Measurements from ENCODE around the gene DAPL1. TPM values are rescaled to one million over a fixed set of nuclear protein-coding genes. Genes with fewer than 3 reads are reported as not detected.

DAPL1 gene
- total RNA-seq, 1 donor from 2014 or later = not detected

- Mint-ChIP-seq H3K27ac (ENCODE audit: unreplicated experiment) (no peak overlapping the region), H3K9me3 (no peaks in the 10 kb centered on the region), H3K4me3 (no peak overlapping the region), H3K27me3 (ENCODE audit: low read depth) (no peaks in the 10 kb centered on the region), H3K36me3 (ENCODE audit: low read depth) (no peaks in the 10 kb centered on the region), H3K4me1 (no peaks in the 10 kb centered on the region)
- no peak for DNase-seq (ENCODE audit: low read depth, low spot score)
- no peak for TF ChIP-seq CTCF (conservative IDR thresholded peaks at IDR 0.05)
Measured at GRCh38 chr2:158760887-158761286, 34.2 kb upstream of the DAPL1 start.

- Mint-ChIP-seq H3K4me3 (no peak overlapping the region), H3K27ac (ENCODE audit: unreplicated experiment) (no peak overlapping the region)
Measured at GRCh38 chr2:158761621-158762020, 33.5 kb upstream of the DAPL1 start.

GRCh38 chr2:158762336-158762735 lies 32.8 kb upstream of the DAPL1 start:
- H3K4me1 Mint-ChIP-seq = no peaks in the 10 kb centered on the region
- H3K36me3 Mint-ChIP-seq (ENCODE audit: low read depth) = no peaks in the 10 kb centered on the region
- H3K4me3 Mint-ChIP-seq = no peak overlapping the region
- TF ChIP-seq CTCF (conservative IDR thresholded peaks at IDR 0.05) = no peak
- H3K27me3 Mint-ChIP-seq (ENCODE audit: low read depth) = no peaks in the 10 kb centered on the region
- no peak for DNase-seq (ENCODE audit: low read depth, low spot score)
- H3K9me3 Mint-ChIP-seq = peaks cover 1% of the 10 kb centered on the region
- H3K27ac Mint-ChIP-seq (ENCODE audit: unreplicated experiment) = no peak overlapping the region

More at GRCh38 chr2:158761621-158762020, 33.5 kb upstream of the DAPL1 start:
- Mint-ChIP-seq H3K36me3 (ENCODE audit: low read depth) (no peaks in the 10 kb centered on the region), H3K27me3 (ENCODE audit: low read depth) (no peaks in the 10 kb centered on the region), H3K4me1 (no peaks in the 10 kb centered on the region), H3K9me3 (no peaks in the 10 kb centered on the region)
- no peak for DNase-seq (ENCODE audit: low read depth, low spot score)
- no peak for TF ChIP-seq CTCF (conservative IDR thresholded peaks at IDR 0.05)

- Mint-ChIP-seq H3K27me3 (ENCODE audit: low read depth) (no peaks in the 10 kb centered on the region), H3K4me1 (no peaks in the 10 kb centered on the region), H3K4me3 (no peak overlapping the region), H3K27ac (ENCODE audit: unreplicated experiment) (no peak overlapping the region), H3K9me3 (peaks cover 4% of the 10 kb centered on the region), H3K36me3 (ENCODE audit: low read depth) (no peaks in the 10 kb centered on the region)
- no peak for TF ChIP-seq CTCF (conservative IDR thresholded peaks at IDR 0.05)
- no peak for DNase-seq (ENCODE audit: low read depth, low spot score)
Measured at GRCh38 chr2:158766524-158766923, 28.6 kb upstream of the DAPL1 start.

GRCh38 chr2:158772306-158773078 lies 22.6 kb upstream of the DAPL1 start:
- Mint-ChIP-seq H3K27ac (ENCODE audit: unreplicated experiment) (no peak overlapping the region), H3K27me3 (ENCODE audit: low read depth) (no peaks in the 10 kb centered on the region), H3K36me3 (ENCODE audit: low read depth) (no peaks in the 10 kb centered on the region), H3K4me1 (peaks cover 3% of the 10 kb centered on the region), H3K9me3 (peaks cover under 1% of the 10 kb centered on the region), H3K4me3 (no peak overlapping the region)
- TF ChIP-seq CTCF (conservative IDR thresholded peaks at IDR 0.05) = no peak
- DNase-seq (ENCODE audit: low read depth, low spot score) = no peak
